GM18520 (cell line): ENCODE data around the gene MYB.
"Not testable (repeated sequence)": the region's sequence is repeated elsewhere in the genome, so short reads cannot be mapped to it uniquely, and the experiment has no call there.

ENCODE experiments used
- ATAC-seq: cut with Tn5 transposase; IDR thresholded peaks from one replicate; pipeline ENCODE4 v1.9.1; 2021; ENCODE audit not compliant: unreplicated experiment

MYB gene

DNA sequence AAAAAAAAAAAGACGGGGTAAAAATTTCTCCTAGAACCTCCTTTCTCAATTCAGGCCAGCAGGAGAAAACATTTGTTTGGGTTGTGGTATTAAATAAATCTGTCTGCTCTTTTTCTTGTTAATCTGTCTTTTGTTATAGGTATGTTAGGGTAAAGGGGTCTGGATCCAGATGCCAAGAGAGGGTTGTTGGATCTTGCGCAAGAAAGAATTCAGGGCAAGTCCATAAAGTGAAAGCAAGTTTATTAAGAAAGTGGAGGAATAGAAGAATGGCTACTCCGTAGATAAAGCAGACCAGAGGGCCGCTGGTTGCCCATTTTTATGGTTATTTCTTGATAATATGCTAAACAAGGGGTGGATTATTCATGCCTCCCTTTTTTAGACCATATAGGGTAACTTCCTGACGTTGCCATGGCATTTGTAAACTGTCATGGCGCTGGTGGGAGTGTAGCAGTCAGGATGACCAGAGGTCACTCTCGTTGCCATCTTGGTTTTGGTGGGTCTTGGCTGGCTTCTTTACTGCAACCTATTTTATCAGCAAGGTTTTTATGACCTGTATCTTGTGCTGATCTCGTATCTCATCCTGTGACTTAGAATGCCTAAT, 65.4 kb downstream of the MYB start:
- not testable (repeated sequence) for ATAC-seq

DNA sequence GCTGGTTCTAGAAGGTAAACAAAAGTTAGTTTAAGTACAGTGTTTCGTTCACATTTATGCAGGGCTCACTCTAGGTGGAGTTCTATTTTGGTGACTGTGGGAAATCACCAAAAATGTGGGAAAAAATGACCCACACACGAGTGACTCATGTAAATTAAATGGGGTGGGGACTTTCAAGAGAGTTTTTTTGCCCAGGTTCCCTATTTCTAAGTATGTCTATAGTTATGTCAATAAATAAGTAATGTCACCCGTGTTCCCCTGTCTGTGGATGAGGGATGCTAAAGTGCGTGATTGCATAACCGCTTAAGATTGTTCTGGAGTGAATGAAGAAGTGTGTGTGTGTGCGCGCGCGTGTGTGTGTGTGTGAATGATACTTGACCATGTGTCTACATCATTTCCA, 69.1 kb downstream of the MYB start:
- ATAC-seq, result no peak

DNA sequence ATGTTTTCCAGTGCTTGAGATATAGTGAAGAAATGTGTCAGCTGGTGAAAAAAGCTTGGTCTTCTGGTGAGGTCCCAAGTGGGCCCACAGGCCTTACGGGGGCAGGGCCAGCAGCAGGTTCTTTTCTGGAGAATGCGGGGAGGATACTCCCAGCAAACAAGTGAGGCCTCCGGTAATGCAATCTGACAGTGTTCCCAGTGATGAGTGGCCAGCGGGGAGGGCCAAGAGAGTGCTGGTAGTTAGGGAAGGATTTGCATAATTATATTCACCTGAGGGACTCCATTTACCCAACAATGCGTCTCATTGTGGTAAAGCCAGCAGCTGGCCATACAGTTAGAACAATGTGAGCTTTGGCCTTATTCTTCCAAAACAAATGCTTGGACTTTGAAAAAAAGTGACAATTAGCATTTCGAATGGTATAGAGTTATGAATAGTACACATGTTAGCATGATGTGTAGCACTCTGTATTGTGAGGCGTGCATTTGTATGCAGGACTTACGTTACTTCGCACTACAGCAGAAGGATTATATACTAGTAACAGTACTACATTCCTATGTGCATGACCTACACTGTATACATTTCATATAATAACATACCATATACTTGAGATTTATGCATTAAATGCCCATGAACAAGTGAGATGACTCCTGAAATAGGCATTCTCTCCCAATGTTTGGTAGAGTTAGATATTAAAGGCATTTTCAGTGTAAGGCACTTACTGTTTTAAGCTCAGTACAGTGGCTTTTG, 69.8 kb downstream of the MYB start:
- ATAC-seq, result no peak

DNA sequence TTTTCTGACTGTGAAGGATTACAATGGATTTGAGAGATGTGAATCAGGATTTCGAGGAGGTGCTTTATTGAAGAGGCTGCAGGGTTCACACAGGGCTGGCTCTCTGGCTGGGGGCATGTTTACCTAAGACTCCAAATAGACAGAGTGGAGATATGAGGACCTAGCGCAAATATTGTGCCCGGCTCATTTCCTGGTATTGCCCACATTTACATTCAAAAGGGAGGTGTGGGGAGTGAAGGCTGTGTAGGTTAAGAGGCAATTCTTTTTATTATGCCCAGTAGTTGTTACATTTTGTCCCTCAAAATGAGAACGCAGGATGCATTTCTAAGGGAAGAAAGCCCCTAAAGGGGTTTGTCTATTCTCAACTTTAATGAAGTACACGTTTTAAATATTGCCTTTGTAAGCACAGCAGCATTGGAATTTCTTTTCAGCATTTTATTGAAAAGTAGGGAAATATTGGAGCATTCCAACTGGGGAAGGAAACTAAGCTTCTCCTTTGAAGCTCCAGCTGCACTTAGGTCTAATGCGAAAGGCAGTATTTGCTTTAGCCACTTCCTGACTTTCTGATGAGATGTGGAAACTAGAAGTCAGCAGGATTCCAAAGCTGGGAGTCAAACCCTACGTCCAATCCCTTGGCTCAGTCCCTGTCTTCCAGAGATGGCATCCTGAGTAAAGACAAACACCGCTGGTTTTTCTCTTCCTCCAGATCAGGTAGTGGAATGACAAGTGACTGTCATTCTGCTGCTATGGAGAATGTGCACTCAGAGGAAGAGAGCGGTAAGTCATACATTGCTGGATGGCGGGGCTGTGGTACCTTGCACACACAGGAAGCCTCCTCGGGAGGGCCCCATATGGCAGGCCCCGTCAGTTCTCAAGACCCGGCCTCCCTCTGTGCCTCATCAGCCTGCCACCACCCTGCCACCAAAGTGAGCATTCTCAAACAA, 70.7 kb downstream of the MYB start:
- no peak for ATAC-seq

DNA sequence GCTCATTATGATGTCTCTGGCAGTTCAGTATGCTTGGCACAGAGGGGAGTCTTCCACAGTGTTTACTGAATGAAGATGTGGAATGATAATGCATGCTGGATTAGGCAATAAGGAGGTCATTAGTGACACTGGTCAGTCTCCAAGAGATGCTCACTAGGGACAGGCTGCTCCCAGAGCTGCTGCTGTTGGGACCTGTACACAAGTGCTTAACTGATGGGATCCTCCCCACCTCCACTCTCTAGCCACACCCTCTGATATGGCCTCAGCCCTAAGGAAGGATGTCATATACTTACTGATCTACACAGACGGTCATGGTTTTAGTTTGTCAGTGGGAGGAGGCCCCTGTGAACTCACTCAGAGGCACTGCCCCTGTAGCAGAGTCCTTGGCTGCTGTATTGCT, 73.4 kb downstream of the MYB start:
- ATAC-seq, result no peak

DNA sequence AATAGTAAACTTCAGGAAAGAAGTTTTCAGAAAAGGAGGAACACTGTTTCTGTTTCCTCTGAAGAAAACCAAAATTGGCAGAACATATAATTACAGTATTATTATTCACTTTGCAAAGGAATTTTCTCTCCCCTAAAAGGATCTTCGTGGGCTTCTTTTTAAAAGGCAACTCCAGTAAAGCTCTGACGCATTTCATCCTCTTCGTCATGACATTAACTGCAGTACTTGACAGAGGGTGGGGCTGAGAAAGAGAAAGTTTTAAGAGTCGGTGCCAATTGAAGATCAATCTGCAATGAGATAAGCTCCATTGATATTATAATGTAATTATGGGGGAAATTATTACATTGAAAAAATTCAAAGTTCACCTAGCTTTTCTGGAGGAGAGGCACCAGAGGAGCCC, 75.8 kb downstream of the MYB start:
- ATAC-seq, result no peak

DNA sequence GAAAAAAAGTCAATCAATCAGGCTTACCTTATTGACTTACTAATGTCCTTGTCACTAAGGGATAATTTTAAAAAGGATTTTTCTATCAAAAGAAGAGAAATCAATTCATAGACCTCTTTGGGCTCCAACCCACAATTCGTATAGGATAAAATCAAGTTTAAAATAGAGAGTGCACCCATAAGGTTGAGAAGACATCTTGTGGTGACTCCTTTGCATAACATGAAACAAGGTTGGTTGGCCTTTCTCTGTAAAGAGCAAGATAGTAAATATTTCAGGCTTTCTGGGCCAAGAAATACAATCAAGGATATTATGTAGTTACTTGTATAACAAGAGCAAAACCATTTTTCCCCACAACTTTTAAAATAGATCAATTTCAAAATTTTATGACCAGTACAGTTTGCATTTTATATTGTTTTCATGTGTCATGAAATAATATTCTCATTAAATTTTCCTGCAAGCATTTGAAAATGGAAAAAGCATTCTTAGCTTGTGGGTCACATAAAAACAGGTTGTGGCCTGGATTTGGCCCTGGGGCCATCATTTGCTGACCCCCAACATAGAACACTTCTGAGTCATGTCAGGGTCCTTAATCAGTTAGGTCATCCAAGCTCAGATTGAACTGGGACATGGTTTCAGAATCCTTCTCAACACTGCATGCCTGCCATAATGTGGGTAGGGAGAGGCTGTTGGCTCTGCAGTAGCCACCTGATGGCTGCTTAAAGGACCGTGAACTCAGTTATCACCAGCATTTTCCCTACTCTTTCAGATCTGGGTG, 76.7 kb downstream of the MYB start:
- ATAC-seq, result no peak

DNA sequence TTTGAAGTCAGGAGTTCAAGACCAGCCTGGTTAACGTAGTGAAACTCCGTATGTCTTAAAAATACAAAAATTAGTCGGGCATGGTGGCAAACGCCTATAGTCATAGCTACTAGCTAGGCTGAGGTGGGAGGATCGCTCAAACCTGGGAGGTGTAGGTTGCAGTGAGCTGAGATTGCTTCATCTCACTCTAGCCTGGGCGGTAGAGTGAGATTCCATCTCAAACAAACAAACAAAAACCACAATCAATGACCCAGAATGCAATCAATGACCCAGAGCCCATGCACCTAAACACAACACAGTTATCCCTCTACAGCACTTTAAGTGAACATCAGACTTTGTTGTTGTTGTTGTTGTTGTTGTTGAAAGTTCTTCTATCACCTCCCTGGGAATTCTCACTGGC, 77.9 kb downstream of the MYB start:
- ATAC-seq, result no peak

DNA sequence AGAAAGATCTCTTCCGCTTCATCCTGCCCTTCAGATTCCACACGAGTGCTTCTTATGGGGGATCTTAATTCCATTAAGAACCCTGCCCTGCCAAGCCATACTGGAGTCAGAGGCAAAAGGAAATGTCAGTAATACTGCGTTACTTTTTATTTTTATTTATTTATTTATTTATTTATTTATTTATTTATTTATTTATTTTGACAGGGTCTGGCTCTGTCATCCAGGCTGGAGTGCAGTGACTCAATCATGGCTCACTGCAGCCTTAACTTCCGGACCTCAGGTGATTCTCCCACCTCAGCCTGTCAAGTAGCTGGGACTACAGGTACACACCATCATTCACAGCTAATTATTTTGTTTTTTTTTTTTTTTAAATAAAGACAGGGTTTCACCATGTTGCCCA, 79.5 kb downstream of the MYB start:
- no peak for ATAC-seq

DNA sequence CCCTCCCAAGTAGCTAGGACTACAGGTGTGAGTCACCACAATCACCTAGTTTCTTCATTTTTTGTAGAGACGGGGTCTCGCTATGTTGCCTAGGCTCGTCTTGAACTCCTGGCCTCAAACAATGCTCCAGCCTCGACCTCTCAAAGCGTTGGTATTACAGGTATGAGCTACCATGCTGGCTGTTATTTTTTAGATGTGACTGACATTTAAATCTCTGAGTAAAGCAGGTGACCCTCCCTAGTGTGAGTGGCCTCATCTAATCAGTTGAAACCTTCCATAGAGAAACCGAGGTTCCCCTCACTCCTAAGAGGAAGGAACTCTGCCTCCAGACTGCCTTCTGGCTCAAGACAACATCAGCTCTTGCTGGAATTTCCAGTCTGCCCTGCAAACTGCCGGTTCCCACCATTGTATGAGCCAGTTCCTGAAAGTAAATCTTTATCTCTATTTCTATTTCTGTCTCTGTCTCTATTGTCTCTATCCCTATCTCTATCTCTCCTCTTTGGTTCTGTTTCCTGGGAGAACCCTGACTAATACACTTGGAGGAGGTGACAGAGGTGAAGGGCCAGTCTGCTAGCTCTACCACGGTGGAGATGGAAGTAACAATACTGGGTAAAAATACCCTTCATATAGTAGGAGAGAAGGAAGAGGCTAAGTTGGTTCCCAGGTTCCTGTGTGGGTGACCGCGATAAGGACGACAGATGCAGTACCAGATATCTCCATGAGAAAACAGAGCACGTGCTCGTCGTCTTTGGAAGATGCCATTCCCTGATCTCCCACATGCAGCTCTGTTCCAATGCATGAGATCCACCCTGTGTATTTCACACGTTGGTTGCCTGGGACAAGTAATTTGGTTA, 81.0 kb downstream of the MYB start:
- no peak for ATAC-seq

DNA sequence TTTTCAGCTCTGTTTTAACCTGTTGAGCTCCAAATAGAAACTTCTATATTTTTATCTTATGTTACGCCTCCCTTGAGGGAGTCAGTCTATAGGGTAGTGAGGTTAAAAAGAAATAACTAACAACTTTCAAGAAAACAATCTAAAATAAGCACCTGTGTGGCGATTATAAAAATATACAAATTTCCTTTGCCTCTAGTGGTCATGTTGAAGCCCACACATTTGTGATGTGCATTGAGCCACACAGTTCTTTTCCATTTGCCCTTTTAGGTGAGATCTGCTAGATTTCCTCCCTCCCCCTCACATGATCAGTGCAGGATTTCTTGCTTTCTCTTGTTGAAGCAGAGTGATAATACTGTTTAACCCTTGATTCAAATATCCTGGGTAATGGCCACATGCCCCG, 84.2 kb downstream of the MYB start:
- no peak for ATAC-seq

DNA sequence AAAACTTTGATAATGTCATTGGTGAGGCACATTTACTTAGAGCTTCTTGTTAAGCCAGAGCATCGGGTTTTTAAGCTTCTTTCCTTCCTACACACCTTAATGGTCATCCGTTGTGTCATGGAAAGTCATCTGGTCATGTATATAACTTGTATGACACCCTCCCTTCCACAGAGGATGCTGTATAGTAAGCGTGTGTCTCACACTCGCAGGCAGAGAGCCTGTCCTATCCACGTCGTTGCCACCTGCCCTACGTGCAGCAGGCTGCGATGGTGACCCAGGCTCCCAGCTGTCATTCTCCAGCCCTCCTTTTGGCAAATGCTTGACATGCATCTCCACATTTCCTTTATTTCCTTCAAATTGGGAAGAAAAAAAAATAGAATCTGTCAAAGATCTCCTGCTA, 85.6 kb downstream of the MYB start:
- no peak for ATAC-seq

DNA sequence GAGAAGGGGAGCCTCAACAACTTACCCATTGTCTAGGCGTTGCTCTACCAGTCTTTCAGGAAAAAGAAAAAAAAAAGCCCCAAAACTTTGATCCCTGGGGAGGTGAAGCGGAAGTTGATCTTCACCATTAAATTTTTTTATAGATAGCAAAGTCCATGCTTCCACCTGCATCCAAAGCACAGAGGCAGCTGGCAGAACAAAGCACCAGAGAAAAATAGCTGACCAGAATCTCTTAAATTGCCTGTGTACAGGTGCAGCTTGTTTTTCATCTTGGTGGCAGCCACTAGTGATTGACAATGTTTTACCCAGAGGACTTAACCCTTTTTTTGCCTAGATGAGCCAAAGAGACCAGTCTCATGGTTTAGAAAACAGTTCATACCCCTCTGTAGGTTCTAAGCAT, 86.0 kb downstream of the MYB start:
- no peak for ATAC-seq

DNA sequence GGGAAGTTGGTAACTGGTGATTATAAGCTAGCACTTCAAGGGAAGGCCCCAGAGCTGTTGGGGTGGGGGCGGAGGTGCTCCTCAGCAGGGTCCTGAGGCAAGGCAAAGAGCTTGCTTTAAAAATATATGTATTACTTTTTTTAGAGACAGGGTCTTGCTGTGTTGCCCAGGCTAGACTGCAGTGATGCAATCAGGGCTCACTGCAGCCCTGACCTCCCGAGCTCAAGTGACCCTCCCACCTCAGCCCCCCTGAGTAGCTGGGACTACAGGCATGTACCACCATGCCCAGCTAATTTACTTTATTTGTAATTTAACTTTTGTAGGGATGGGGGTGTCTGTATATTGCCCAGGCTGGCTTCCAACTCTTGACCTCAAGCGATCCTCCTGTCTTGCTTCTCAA, 87.2 kb downstream of the MYB start:
- ATAC-seq, result no peak

DNA sequence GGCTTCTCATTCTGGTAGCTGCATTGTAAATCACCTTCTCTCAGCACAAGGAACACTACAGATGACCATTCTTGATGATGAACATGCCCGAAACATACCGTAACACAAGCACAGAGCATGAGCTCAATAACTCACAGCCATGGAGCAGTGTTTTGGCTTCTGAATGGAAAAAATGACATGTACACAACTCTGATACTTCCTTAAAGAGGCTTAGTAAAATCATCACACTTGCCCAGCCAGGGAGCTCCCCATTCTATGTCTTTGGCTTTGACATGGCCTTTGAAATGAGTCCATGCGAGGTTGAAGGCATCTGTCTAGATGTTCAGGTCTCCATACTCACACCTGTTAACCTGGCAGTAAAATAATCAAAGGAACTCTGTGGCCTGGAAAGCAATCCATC, 87.6 kb downstream of the MYB start:
- no peak for ATAC-seq
